Coronary artery (tissue), 2 donors: ENCODE results near the gene DDO.

Experiments
- DNase-seq: peaks from one replicate; pipeline ENCODE4 v3.0.0-alpha.2; 2017; ENCODE audit warnings: low spot score
- H3K27ac ChIP-seq, 2 donors: fragments of 200-600 bp; sonication (generic); one replicate each; pipeline ENCODE4 v1.5.1; 2016 to 2019
- H3K4me3 ChIP-seq: fragments of 200-600 bp; sonication (generic); 2 replicates; pipeline ENCODE4 v1.5.1; 2016; ENCODE audit warnings: mild to moderate bottlenecking, moderate library complexity
- CTCF ChIP-seq: fragments of 200-600 bp; sonication (generic); IDR thresholded peaks from one replicate; pipeline ENCODE4 v1.5.1; 2019; ENCODE audit warnings: antibody characterized with exemption

Gene DDO

GRCh38 chr6:110359556-110359955 lies 55.8 kb downstream of the DDO start:
- TF ChIP-seq CTCF = no peak
- no peak overlapping the region for H3K4me3 ChIP-seq

GRCh38 chr6:110358553-110359160 lies 56.7 kb downstream of the DDO start:
- TF ChIP-seq CTCF = no peak
- no peak for DNase-seq
- peak overlapping the region; percentile 90 for H3K4me3 ChIP-seq

More at GRCh38 chr6:110359556-110359955, 55.8 kb downstream of the DDO start:
- H3K27ac ChIP-seq = peak overlapping the region in 1 of 2 donors; percentile 95
- DNase-seq = no peak

GRCh38 chr6:110357664-110358552 lies 57.5 kb downstream of the DDO start, which contains the start of gene METTL24:
METTL24 (minus strand) TSS chr6:110358349; CDS start chr6:110358272, 77 bp downstream.
- peak within 1 kb of the TSS; percentile 94 to 95 for H3K27ac ChIP-seq
- peak within 1 kb of the TSS; percentile 90 for H3K4me3 ChIP-seq
- DNase-seq = no peak
- no peak for TF ChIP-seq CTCF

More at GRCh38 chr6:110358553-110359160, 56.7 kb downstream of the DDO start:
- H3K27ac ChIP-seq = peak overlapping the region; percentile 94 to 95

- no peak for TF ChIP-seq CTCF
Measured at GRCh38 chr6:110357298-110357663, 58.1 kb downstream of the DDO start.

GRCh38 chr6:110356778-110357177 lies 58.6 kb downstream of the DDO start:
- Histone ChIP-seq H3K4me3 (peak overlapping the region; percentile 90), H3K27ac (peak overlapping the region; percentile 94 to 95)
- DNase-seq = no peak
- no peak for TF ChIP-seq CTCF

More at GRCh38 chr6:110357298-110357663, 58.1 kb downstream of the DDO start:
- DNase-seq = no peak
- H3K4me3 ChIP-seq = peak overlapping the region; percentile 90
- peak overlapping the region; percentile 94 to 95 for H3K27ac ChIP-seq

- no peak for TF ChIP-seq CTCF
- H3K4me3 ChIP-seq = no peak overlapping the region
- H3K27ac ChIP-seq = peak overlapping the region in 1 of 2 donors; percentile 50
- no peak for DNase-seq
Measured at GRCh38 chr6:110355727-110356126, 59.6 kb downstream of the DDO start.
